Measurements from ENCODE around the gene PACSIN2.

DNA sequence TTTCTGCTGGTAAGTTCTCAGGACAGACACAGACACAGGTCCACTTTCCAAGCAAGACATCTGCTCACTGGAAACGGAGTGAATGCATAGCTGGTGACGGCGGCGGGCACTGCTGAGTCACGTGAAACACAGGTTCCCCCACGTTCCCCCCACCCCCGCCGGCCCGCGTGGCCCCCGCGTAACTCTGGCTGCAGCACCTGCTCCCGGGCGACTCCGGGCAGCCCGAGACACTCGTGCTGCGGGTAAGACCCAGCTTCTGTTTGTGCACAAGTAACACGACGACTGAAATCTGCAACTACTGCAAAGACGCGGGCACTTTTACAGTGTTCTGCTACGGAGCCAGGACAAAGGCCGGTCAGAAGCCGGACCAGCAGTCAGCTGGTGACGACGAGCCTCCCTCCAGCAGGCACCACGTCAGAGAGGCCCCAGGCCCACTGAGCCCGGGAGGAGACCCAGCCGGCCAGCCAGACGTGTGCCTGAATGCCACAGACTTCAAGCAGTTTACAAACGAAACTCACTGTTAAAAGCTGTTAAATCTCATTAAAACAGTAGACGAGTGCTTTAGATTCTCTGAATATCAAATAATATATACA lies 145.0 kb downstream of the PACSIN2 start:
- TF ChIP-seq, protein P1, sequence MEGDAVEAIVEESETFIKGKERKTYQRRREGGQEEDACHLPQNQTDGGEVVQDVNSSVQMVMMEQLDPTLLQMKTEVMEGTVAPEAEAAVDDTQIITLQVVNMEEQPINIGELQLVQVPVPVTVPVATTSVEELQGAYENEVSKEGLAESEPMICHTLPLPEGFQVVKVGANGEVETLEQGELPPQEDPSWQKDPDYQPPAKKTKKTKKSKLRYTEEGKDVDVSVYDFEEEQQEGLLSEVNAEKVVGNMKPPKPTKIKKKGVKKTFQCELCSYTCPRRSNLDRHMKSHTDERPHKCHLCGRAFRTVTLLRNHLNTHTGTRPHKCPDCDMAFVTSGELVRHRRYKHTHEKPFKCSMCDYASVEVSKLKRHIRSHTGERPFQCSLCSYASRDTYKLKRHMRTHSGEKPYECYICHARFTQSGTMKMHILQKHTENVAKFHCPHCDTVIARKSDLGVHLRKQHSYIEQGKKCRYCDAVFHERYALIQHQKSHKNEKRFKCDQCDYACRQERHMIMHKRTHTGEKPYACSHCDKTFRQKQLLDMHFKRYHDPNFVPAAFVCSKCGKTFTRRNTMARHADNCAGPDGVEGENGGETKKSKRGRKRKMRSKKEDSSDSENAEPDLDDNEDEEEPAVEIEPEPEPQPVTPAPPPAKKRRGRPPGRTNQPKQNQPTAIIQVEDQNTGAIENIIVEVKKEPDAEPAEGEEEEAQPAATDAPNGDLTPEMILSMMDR (IDR thresholded peaks at IDR 0.05): no peak
- no peak for TF ChIP-seq POLR2A (IDR thresholded peaks at IDR 0.05)

Measured in thyroid gland (tissue), 4 donors.